Activated naive CD4-positive, alpha-beta T cell treated with anti-CD3 and anti-CD28 coated beads, Interleukin-2, amount 10 ng/mL, durations not matched to agents 7 days and 5 days (primary cell): ENCODE results near the gene TEX35.
"Not testable (repeated sequence)": the region's sequence is repeated elsewhere in the genome, so short reads cannot be mapped to it uniquely, and the experiment has no call there.

Experiments used
- CTCF ChIA-PET: fragments of 350-600 bp; sonication (Branson Sonifier 250); formaldehyde crosslinking; loops from one replicate; lab custom pipeline; 2021; ENCODE audit warnings: antibody characterized with exemption; lab: Charles Lee
- DNase-seq: peaks from one replicate; pipeline ENCODE4 v3.0.0-alpha.2; 2020
- H3K27ac Mint-ChIP-seq: one replicate; pipeline ENCODE4 v1.8.0; 2021; ENCODE audit warnings: mild to moderate bottlenecking, moderate library complexity, mixed read lengths
- H3K27me3 Mint-ChIP-seq: one replicate; pipeline ENCODE4 v1.8.0; 2021; ENCODE audit warnings: mild to moderate bottlenecking, mixed read lengths
- H3K36me3 Mint-ChIP-seq: one replicate; pipeline ENCODE4 v1.8.0; 2021; ENCODE audit warnings: mixed read lengths
- H3K4me1 Mint-ChIP-seq: one replicate; pipeline ENCODE4 v1.8.0; 2021; ENCODE audit warnings: mixed read lengths
- H3K4me3 Mint-ChIP-seq: one replicate; pipeline ENCODE4 v1.8.0; 2021; ENCODE audit warnings: mild to moderate bottlenecking, moderate library complexity, mixed read lengths
- H3K9me3 Mint-ChIP-seq: one replicate; pipeline ENCODE4 v1.8.0; 2021; ENCODE audit warnings: mixed read lengths

TEX35 gene

DNA sequence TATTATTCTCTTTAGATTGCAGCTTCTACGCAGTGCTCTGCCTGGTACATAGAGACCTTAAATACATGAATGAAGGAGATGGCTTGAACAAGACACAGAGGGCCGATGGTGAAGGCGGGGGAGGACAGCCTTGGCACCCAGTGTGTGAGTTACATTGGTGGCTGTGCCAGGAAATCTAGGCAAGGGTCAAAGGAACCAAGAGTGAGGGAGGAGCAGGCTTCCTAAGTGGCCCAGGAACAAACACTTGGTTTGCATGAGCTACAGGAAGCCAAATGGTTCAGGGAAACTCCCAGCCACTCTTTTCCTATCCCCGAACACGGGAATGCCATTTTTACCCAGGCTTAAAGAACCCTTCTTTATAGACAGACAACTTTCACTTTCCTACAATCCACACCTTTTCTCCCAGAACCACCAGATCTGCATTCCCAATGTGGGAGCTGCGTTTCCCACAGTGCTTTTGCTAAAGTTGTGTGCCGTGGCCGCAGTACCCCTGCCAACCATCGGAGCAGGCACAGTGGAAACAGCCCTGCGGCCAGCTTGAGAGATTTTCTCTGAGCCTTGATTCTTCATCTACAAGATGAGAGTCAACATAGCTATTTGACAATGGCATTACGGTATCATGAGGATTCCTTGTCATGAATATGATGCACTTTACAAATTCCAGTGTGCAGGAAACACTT is 12.7 kb upstream of the TEX35 start:
- Mint-ChIP-seq H3K27ac (no peak overlapping the region), H3K4me1 (no peaks in the 10 kb centered on the region), H3K27me3 (peaks cover 4% of the 10 kb centered on the region), H3K36me3 (no peaks in the 10 kb centered on the region), H3K9me3 (no peaks in the 10 kb centered on the region), H3K4me3 (no peak overlapping the region)
- no peak for DNase-seq
- CTCF ChIA-PET = interaction anchor here (1.1 to 2.2 kb wide), 4 partner anchors 14 to 200 kb away, joined by 3 to 10 read pairs (median 5); no protein-coding TSS in a partner anchor

DNA sequence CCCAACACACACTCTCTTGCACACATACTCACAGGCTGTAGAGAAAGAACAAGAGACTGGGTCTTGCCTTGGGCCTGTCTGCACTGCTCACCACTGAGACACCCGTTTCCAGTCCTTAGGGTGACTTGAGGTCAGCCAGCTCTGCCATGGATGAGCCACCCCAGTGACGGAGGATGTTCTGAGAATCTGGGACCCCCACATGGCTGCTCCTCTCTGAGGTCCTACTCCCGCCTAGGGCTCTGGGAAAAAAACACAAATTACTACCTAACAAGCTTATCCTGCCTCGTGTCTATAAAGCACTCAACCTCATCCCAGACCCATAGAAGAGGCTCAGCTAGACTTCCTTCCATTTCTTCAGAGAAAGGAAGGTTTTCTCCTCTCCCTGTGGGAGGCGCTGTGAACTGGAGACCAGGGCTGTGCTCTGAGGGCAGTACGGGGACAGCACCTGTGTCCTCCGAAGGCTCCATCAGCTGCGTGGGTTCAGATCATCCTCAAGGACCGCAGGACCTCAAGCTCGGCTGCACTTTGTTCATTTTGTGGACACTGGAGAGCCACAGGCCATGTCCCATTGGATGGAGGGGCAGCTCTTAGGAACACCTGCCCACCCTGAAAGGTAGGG is 11.9 kb upstream of the TEX35 start:
- Mint-ChIP-seq H3K36me3 (no peaks in the 10 kb centered on the region), H3K27ac (no peak overlapping the region), H3K4me3 (no peak overlapping the region), H3K27me3 (peaks cover 4% of the 10 kb centered on the region), H3K9me3 (no peaks in the 10 kb centered on the region), H3K4me1 (no peaks in the 10 kb centered on the region)
- CTCF ChIA-PET = interaction anchor here (0.7 to 2.2 kb wide), 8 partner anchors 9 to 201 kb away, joined by 3 to 10 read pairs (median 5); no protein-coding TSS in a partner anchor
- no peak for DNase-seq

DNA sequence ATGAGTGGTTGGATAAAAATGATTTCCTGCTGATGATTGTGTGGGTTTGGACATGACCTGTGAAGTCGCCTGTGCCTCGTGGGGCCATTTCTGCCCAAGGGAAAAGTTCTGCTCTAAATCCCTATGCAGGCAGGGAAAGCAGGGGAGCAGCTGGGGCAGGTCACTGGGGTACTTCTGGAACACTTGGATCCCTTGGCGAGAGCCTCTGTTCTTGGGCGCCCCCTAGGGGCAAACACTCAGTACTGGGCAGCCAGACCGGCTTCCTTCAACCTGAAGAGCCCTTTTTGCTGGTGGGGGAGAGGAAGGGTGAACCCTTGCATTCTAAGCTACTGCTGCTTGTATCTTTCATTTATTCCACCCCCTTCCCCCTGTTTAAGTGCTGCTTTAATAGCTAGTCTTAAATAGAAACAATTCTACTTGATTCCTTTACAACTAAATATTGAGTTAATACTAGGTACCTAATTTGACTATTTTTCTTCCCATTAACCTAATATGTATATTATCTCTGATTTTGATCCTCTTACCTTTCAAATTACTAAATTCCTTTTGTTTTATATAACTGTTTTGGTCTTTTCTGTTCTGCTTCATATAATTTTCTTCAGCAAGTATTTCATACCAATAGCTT is 11.1 kb upstream of the TEX35 start:
- H3K27me3 Mint-ChIP-seq = peaks cover 4% of the 10 kb centered on the region
- H3K4me3 Mint-ChIP-seq = no peak overlapping the region
- no peak overlapping the region for H3K27ac Mint-ChIP-seq
- DNase-seq = peak; percentile 73
- CTCF ChIA-PET = interaction anchor here (0.6 to 2.2 kb wide), 10 partner anchors 9 to 202 kb away, joined by 3 to 10 read pairs (median 4); partner anchors contain the start of gene TEX35
- H3K4me1 Mint-ChIP-seq = no peaks in the 10 kb centered on the region
- H3K9me3 Mint-ChIP-seq = no peaks in the 10 kb centered on the region
- H3K36me3 Mint-ChIP-seq = no peaks in the 10 kb centered on the region

DNA sequence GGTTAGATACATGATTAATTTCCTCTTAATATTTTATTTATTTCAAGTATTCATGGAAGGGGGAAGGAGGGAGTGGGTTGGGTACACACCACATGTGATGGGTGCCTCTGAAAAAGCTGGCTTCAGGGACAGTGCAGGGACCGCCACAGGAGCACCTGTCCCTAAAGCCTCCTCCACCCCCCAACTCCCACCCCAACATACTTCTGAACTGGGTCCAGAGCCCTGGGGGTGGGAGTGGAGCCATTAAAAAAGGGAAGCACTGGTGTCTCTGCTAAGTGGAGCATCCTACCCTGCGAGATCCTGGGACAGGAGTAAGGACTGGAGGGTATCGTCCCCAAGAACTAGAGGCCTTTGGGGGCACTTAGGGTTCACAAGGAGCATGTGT is 10.6 kb upstream of the TEX35 start:
- CTCF ChIA-PET = interaction anchor here (0.6 to 2.2 kb wide), 9 partner anchors 8 to 202 kb away, joined by 3 to 10 read pairs (median 4); partner anchors contain the start of gene TEX35
- Mint-ChIP-seq H3K9me3 (no peaks in the 10 kb centered on the region), H3K27me3 (peaks cover 4% of the 10 kb centered on the region), H3K4me3 (no peak overlapping the region), H3K36me3 (no peaks in the 10 kb centered on the region), H3K4me1 (no peaks in the 10 kb centered on the region), H3K27ac (no peak overlapping the region)
- DNase-seq = no peak

DNA sequence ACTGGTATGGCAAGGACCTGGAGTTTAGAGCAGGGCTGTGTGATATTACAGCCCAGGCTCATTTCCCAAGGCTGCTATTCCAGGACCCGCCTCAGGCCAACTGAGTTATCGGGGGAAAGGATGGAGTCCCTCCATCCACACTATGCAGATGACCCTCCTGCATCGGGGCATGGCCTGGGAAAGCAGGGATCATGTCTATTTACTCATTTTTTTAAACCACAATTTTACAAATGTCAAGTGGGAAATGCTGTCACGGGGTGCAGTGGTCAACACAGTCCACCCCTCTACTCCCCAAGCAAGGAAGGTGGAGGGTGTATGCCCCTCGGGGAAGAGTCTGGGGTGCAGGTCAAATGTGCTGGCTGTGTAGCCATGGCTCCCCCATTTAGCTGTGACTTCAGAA is 10.1 kb upstream of the TEX35 start:
- Mint-ChIP-seq H3K36me3 (no peaks in the 10 kb centered on the region), H3K9me3 (no peaks in the 10 kb centered on the region), H3K27me3 (peaks cover 4% of the 10 kb centered on the region), H3K27ac (no peak overlapping the region), H3K4me3 (no peak overlapping the region), H3K4me1 (no peaks in the 10 kb centered on the region)
- DNase-seq = no peak
- CTCF ChIA-PET = interaction anchor here (0.6 to 1.2 kb wide), 2 partner anchors 12 to 386 kb away, joined by 3 to 4 read pairs; no protein-coding TSS in a partner anchor

DNA sequence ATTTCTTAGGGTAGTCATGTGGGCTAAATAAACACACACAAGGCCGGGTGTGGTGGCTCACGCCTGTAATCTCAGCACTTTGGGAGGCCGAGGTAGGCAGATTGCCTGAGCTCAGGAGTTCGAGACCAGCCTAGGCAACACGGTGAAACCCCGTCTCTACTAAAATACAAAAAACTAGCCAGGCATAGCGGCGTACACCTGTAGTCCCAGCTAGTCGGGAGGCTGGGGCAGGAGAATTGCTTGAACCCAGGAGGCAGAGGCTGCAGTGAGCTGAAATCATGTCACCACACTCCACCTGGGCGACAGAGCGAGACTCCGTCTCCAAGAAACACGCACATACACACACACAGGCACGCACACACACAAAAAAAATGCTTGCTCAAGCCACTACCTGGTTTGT is 9.6 kb upstream of the TEX35 start:
- not testable (repeated sequence) for H3K4me1 Mint-ChIP-seq, H3K36me3 Mint-ChIP-seq, DNase-seq, H3K27ac Mint-ChIP-seq, H3K9me3 Mint-ChIP-seq, H3K4me3 Mint-ChIP-seq, H3K27me3 Mint-ChIP-seq
- CTCF ChIA-PET = interaction anchor here (0.6 to 1.2 kb wide), 2 partner anchors 191 to 386 kb away, joined by 3 read pairs; no protein-coding TSS in a partner anchor

DNA sequence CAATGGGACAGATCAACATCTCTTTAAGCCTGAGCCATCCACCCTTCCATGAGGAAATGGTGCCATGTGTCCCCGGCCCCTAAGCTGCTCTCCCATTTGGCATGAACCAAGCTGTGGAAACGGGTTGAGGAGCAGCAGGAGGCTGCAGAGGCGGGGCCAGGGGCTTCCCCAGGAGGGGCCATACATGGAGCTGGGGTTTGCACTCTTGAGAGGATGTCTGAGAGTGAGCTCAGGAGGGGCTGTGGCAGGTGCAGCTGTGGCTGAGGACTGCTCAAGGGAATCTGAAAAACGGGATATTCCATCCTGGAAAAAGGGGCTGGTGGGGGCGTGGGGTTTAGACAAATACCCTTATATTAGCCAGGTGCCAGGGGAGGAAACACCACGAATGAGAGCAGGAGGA is 9.1 kb upstream of the TEX35 start:
- peaks cover 4% of the 10 kb centered on the region for H3K27me3 Mint-ChIP-seq
- DNase-seq = no peak
- no peaks in the 10 kb centered on the region for H3K9me3 Mint-ChIP-seq
- CTCF ChIA-PET = interaction anchor here (0.8 to 1.2 kb wide), 2 partner anchors 18 to 192 kb away, joined by 3 read pairs; no protein-coding TSS in a partner anchor
- H3K4me3 Mint-ChIP-seq = no peak overlapping the region
- no peaks in the 10 kb centered on the region for H3K4me1 Mint-ChIP-seq
- no peaks in the 10 kb centered on the region for H3K36me3 Mint-ChIP-seq
- H3K27ac Mint-ChIP-seq = no peak overlapping the region

DNA sequence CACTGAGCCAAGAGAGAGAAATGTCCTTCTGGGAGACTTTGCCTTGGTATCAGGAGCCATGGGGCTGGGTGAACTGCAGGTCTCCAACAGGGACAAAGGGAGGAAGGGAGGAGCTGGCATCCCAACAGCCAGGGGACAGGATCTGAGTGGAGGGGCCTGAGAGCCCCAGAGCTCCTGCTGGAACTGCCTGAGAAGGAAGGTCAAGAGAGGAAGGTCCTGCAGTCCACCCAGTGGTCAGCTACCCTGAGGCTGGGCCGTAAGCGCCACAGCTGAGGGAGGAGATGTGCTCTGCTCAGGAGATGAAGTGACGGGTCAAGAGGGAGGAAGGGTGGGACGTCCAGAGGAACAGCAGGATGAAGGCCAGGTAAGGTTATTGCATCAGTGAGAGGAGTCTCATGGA is 8.6 kb upstream of the TEX35 start:
- H3K27me3 Mint-ChIP-seq = peaks cover 4% of the 10 kb centered on the region
- DNase-seq = no peak
- CTCF ChIA-PET = interaction anchor here (0.8 to 1.2 kb wide), 2 partner anchors 18 to 192 kb away, joined by 3 read pairs; no protein-coding TSS in a partner anchor
- no peak overlapping the region for H3K27ac Mint-ChIP-seq
- no peaks in the 10 kb centered on the region for H3K36me3 Mint-ChIP-seq
- H3K4me3 Mint-ChIP-seq = no peak overlapping the region
- H3K9me3 Mint-ChIP-seq = no peaks in the 10 kb centered on the region
- H3K4me1 Mint-ChIP-seq = no peaks in the 10 kb centered on the region

DNA sequence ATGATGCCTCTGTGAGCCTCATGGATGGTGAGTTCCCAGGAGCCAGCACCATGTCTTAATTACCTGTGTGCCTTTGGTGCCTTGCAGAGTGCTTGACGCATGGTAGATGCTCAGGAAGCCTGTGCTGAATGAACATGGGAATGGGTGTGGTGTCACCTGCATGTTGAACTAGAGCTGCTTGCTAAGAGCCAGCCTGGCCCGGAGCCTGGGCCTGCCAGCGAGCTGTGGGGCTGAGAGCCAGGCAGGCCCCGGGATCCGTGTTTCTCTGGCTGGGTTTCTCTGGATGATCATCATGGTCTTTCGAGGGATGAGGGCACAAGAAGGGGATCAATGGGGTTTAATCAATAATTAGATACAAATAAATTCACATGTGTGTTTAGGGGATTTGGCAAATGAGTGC is 6.7 kb upstream of the TEX35 start:
- DNase-seq = no peak
- Mint-ChIP-seq H3K9me3 (no peaks in the 10 kb centered on the region), H3K27ac (no peak overlapping the region), H3K36me3 (no peaks in the 10 kb centered on the region), H3K27me3 (peaks cover 4% of the 10 kb centered on the region), H3K4me1 (no peaks in the 10 kb centered on the region), H3K4me3 (no peak overlapping the region)
- CTCF ChIA-PET = interaction anchor here (0.9 kb wide), 1 partner anchor 497 kb away, joined by 3 read pairs; no protein-coding TSS in a partner anchor

DNA sequence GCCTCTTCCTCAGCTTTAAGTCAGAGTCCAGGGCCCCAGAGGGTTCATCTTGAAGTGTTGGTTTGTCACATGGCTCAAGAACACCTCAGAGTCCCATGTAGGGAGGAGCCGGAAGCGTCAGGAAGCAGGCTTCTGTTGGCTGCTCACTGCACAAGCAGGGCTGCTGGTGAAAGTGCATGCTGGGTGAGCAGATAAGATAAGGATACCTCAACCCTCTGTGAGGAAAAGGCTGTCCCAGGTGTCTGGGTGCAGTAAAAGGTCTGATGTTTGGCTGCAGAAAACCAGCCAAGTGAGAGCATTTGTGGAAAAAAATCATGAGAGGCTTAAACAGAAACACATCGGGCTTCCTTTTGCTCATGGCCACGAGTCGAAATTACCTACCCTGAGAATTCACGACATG is 6.2 kb upstream of the TEX35 start:
- DNase-seq = no peak
- no peak overlapping the region for H3K4me3 Mint-ChIP-seq
- no peak overlapping the region for H3K27ac Mint-ChIP-seq
- no peaks in the 10 kb centered on the region for H3K9me3 Mint-ChIP-seq
- H3K36me3 Mint-ChIP-seq = no peaks in the 10 kb centered on the region
- CTCF ChIA-PET = no interaction called here
- H3K4me1 Mint-ChIP-seq = no peaks in the 10 kb centered on the region
- peaks cover 4% of the 10 kb centered on the region for H3K27me3 Mint-ChIP-seq

DNA sequence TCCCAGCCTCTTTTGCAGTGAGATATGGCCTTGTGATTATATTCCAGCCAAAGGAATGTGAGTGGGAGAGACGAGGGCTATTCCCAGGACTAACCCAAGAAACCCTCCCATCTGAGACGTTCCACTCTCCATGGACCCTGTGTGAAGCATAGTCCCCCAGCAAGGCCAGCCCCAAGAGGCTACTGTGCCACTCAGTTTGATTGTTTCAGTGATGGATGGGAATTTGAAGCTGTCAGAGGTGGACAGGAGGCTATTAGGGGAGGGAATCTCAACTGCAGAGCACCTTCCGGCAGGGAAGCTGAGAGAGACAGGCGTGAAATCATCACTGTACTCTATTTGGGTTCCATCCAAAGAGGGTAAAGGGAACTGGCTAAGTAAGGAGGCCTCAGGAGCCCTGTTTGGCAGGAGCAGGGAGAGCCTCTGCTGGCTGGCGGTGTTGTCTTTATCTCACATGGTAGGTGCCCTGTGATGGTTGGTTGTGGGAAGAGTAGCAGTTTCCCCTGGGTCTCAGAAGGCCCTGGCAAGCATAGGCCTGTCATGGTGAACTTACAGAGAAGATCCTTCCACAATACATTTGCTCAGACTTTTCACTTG is 3.4 kb upstream of the TEX35 start:
- no peak for DNase-seq
- no peak overlapping the region for H3K27ac Mint-ChIP-seq
- CTCF ChIA-PET = interaction anchor here (1.6 kb wide), 1 partner anchor 8 kb away, joined by 7 read pairs; no protein-coding TSS in a partner anchor
- H3K27me3 Mint-ChIP-seq = peaks cover 4% of the 10 kb centered on the region
- H3K36me3 Mint-ChIP-seq = no peaks in the 10 kb centered on the region
- H3K4me1 Mint-ChIP-seq = no peaks in the 10 kb centered on the region
- no peaks in the 10 kb centered on the region for H3K9me3 Mint-ChIP-seq
- no peak overlapping the region for H3K4me3 Mint-ChIP-seq

DNA sequence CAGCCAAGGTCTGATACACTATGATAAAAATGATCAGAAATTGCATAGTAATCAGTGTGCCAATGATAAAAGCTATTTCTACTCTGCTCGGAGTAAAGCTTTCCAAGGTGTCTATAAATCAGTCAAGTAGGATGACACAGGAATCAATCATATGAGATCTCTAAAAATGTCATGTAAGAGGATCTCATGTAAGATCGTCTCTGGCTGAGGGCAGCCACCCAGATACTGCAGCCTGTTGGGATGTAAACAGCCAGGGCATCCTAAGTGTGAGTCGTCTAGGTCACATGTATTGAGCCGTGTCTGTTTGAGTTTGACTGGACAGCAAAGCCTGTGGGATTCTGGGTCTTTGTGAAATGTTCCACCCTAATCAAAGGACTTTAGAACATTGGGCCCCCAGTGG is 2.8 kb upstream of the TEX35 start:
- DNase-seq = no peak
- CTCF ChIA-PET = interaction anchor here (1.6 kb wide), 1 partner anchor 8 kb away, joined by 7 read pairs; no protein-coding TSS in a partner anchor
- Mint-ChIP-seq H3K9me3 (no peaks in the 10 kb centered on the region), H3K4me1 (no peaks in the 10 kb centered on the region), H3K27ac (no peak overlapping the region), H3K27me3 (peaks cover 4% of the 10 kb centered on the region), H3K4me3 (no peak overlapping the region), H3K36me3 (no peaks in the 10 kb centered on the region)

DNA sequence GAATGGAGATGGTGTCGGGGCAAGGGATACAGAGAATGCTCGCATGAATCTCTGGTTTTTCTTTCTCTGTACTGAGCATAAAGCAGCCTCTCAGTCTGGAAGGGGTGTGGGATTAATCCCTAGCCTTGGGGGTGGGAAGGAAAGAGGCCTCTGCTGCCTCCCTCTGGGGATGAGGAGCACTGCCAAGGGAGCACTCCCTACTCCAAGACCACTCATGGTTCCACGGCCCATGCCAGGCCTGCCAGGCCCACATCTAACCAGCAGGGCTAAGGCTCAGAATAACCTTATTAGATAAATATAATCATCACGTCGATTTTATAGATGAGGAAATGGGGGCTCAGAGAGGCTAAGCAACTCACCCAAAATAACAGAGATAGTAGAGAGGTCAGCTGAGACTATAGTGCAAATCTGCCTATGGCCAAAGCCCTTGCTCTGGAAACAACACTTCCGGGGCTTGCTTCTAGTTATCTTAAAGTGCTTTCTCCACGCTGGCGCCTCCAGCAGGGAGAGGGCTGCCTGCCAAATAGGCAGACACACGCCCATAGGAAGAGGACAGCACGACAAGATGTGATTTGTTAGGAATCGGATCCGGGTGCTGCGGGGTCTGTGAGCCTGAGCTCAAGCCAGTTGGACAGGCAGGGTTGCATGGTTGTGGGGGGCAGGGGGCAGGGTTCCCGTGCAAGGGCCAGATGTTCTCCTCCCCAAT is 522 bp downstream of the TEX35 start:
- H3K27me3 Mint-ChIP-seq = peaks cover 4% of the 10 kb centered on the region
- DNase-seq = no peak
- CTCF ChIA-PET = interaction anchor here (1.4 kb wide), 1 partner anchor 11 kb away, joined by 3 read pairs; no protein-coding TSS in a partner anchor
- H3K9me3 Mint-ChIP-seq = no peaks in the 10 kb centered on the region
- H3K4me1 Mint-ChIP-seq = no peaks in the 10 kb centered on the region
- no peak overlapping the region for H3K27ac Mint-ChIP-seq
- H3K4me3 Mint-ChIP-seq = no peak overlapping the region
- no peaks in the 10 kb centered on the region for H3K36me3 Mint-ChIP-seq
